ENCODE measurements around the gene ANAPC7. TPM values are rescaled to one million over a fixed set of nuclear protein-coding genes. Genes with fewer than 3 reads are reported as not detected.
"Not testable (repeated sequence)": the region's sequence is repeated elsewhere in the genome, so short reads cannot be mapped to it uniquely, and the experiment has no call there.

ANAPC7 gene
- total RNA-seq, 1 experiment from 2014 or later, result 62.4 TPM

DNA sequence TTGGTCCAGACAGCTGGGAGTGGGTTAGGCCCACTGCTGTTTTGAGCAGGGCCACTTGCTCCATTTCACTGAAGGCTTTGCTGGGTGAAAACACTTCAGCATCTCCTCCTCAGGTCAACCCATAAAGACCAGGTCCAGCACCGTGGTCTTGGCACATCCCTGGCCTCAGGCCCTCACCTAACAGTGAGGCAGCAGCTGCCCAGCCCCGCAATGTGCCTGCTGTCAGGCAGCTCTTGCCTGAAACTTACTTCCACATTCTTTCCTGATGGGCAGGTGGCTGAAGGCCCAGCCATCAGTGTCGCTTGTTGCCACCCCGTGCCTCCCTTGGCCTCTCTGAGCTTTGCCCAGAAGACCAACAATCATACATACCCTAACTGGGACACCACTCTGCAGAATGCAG, 54.4 kb downstream of the ANAPC7 start:
- H3K27me3 ChIP-seq (replicated peaks), result no peaks in the 10 kb centered on the region
- no peak for DNase-seq (ENCODE audit: low read depth in 1 of 2, low spot score in 2 of 2)
- peaks cover under 1% of the 10 kb centered on the region; the same call in 1 of the 2 replicates for H3K4me1 ChIP-seq (replicated peaks)
- H3K36me3 ChIP-seq, result peaks cover 75% of the 10 kb centered on the region
- no peaks in the 10 kb centered on the region for H3K9me3 ChIP-seq (replicated peaks)
- H3K27ac ChIP-seq, result no peak overlapping the region
- no peak overlapping the region for H3K4me3 ChIP-seq

DNA sequence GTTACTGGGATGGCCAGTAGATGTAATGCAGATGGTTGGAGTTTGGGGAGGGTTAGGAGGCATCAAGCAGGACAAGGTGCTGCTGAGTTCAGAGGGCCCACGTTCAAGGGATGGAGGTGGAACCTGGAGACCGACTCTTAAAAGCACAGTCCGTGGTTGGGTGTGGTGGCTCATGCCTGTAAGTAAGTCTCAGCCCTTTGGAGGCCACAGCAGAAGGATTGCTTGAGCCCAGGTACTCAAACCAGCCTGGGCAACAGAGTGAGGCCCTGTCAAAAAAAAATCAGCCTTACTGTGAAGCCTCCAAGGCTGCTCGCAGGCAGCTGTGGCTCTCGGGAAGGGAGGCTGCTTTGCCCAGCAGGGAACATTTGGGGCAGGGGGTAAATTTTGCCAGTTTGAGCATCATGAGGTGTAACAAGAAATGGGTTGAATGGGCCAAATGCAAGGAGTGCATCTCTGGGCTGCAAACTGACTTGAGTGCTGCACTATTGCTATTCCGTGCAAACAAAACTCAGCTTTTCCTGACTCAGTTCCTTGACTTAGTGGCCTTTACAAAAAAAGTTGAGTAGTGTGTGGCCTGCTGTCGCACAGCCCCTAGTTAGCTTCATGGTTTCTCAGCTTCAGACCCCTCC, 55.0 kb downstream of the ANAPC7 start:
- H3K9me3 ChIP-seq (replicated peaks), result no peaks in the 10 kb centered on the region
- DNase-seq (ENCODE audit: low read depth in 1 of 2, low spot score in 2 of 2), result no peak
- H3K27ac ChIP-seq, result no peak overlapping the region
- H3K27me3 ChIP-seq (replicated peaks), result no peaks in the 10 kb centered on the region
- no peak overlapping the region for H3K4me3 ChIP-seq
- no peaks in the 10 kb centered on the region for H3K4me1 ChIP-seq (replicated peaks)
- H3K36me3 ChIP-seq, result peaks cover 81% of the 10 kb centered on the region

DNA sequence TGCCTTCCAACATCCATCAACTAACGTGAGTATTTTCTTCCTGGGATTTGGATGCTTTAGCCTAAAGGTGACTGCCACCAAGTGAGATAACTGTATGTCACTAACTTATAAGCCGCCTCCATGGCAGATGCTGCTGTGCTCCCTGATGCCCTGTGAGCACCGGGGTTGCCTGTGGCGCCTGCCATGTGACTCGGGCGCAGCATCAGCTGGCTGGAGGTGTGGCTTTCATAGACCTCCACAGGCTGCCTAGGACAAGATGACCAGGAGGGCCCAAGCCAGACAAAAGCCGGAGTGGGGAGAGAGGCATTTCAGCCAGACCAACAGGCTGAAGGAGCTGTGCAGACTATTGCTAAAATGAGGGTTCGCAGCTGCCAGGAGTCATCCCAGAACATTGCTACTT, 55.7 kb downstream of the ANAPC7 start:
- Histone ChIP-seq H3K27me3 (replicated peaks) (no peaks in the 10 kb centered on the region), H3K36me3 (peaks cover 85% of the 10 kb centered on the region), H3K27ac (no peak overlapping the region), H3K9me3 (replicated peaks) (no peaks in the 10 kb centered on the region), H3K4me3 (no peak overlapping the region), H3K4me1 (replicated peaks) (no peaks in the 10 kb centered on the region)
- DNase-seq (ENCODE audit: low read depth in 1 of 2, low spot score in 2 of 2), result no peak

DNA sequence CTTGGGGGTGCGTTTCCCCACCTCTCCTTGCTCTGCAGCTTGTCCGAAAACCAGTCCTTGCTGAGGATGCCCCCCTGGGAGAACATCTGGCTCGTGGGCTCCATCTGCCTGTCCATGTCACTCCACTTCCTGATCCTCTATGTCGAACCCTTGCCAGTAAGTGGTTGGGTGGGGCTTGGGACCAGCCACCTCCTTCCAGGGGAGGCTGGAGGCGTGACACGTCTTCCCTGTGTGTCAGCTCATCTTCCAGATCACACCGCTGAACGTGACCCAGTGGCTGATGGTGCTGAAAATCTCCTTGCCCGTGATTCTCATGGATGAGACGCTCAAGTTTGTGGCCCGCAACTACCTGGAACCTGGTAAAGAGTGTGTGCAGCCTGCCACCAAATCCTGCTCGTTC, 57.5 kb downstream of the ANAPC7 start:
- Histone ChIP-seq H3K27ac (no peak overlapping the region), H3K4me3 (no peak overlapping the region), H3K36me3 (peaks cover 98% of the 10 kb centered on the region), H3K4me1 (replicated peaks) (no peaks in the 10 kb centered on the region), H3K9me3 (replicated peaks) (no peaks in the 10 kb centered on the region), H3K27me3 (replicated peaks) (no peaks in the 10 kb centered on the region)
- DNase-seq (ENCODE audit: low read depth in 1 of 2, low spot score in 2 of 2), result no peak

DNA sequence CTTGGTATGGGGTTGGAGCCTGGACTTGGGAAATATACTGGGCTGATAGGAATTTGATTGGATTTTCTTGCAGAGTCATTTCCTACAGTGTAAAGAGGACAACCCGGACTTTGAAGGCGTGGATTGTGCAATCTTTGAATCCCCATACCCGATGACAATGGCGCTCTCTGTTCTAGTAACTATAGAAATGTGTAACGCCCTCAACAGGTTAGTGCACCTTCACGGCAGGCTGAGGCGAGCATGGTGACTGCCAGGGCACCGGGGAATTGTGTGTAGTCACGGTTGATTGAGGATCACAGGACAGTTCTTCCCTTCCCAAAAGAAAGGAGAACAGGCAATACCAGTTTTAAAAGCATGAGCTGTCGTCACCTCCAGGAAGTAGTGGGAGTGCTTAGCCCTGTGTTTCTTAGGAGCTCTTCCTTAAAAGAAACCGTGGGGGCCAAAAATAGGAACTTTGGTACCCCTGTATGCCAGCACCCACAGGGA, 58.3 kb downstream of the ANAPC7 start:
- H3K4me1 ChIP-seq (replicated peaks), result no peaks in the 10 kb centered on the region
- H3K36me3 ChIP-seq, result peaks cover 98% of the 10 kb centered on the region
- no peak overlapping the region for H3K4me3 ChIP-seq
- H3K9me3 ChIP-seq (replicated peaks), result no peaks in the 10 kb centered on the region
- DNase-seq (ENCODE audit: low read depth in 1 of 2, low spot score in 2 of 2), result no peak
- no peaks in the 10 kb centered on the region for H3K27me3 ChIP-seq (replicated peaks)
- H3K27ac ChIP-seq, result no peak overlapping the region

DNA sequence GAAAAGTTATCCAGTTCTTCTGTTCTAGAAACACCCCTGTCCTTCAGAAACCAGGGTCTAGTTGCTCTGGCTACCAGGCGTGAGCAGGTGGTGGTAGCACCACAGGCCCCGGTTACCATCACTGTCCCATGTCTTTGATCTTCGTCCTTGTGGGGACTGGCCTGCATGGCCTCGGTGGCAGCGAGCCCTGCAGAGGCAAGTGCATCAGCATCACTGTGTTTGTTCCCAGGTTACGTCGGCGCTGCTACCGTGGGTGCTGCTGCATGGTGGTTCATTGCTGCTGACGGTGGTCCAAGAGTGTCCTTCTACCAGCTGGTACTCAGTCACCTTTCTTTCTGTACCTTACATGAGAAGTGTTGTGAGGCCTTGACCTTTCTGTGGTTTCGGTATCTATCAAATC, 58.9 kb downstream of the ANAPC7 start:
- no peaks in the 10 kb centered on the region for H3K4me1 ChIP-seq (replicated peaks)

DNA sequence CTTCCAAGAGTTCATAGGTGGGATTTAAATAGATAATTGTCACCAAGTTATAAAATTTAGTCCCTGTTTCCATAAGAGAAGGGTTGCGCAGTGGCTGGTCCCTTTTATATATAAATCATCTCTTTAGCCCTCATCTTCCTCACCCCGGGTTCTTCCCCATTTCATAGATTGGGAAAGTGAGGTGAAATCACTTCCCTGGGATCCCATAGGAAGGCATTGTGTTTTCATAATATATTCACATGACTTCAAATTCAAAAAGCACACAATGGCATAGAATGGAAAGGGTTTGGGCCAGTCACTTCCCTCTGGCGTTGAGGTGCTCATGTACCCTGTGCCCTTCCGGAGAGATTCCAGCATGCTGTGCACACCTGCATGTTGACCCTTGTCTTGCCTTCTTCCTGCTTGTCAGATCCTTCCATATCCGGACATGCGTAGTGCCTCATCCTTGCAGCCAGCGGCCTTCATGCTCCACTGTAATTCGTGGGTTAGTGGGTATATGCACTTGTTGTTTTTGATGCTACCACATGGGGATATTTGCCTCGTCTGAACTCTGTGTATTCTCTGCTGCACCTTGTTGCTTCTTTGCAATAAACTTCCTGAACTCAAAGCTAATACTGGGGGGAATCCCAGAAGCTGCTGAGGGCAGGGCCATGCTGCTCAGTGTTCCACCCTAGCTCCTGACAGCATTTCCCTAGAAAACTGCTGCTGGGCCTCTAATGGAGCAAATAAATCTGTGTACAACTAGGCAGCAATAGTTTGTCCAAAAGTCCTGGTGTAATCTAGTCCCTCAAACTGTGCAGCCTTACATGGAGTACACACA, 59.6 kb downstream of the ANAPC7 start:
- Histone ChIP-seq H3K27ac (no peak overlapping the region), H3K4me3 (no peak overlapping the region), H3K36me3 (peaks cover 98% of the 10 kb centered on the region), H3K9me3 (replicated peaks) (no peaks in the 10 kb centered on the region), H3K4me1 (replicated peaks) (no peaks in the 10 kb centered on the region), H3K27me3 (replicated peaks) (no peaks in the 10 kb centered on the region)
- no peak for DNase-seq (ENCODE audit: low read depth in 1 of 2, low spot score in 2 of 2)

More for the DNA sequence above, 58.9 kb downstream of the ANAPC7 start:
- no peak for DNase-seq (ENCODE audit: low read depth in 1 of 2, low spot score in 2 of 2)
- Histone ChIP-seq H3K36me3 (peaks cover 98% of the 10 kb centered on the region), H3K9me3 (replicated peaks) (no peaks in the 10 kb centered on the region), H3K27ac (no peak overlapping the region), H3K4me3 (no peak overlapping the region), H3K27me3 (replicated peaks) (no peaks in the 10 kb centered on the region)

DNA sequence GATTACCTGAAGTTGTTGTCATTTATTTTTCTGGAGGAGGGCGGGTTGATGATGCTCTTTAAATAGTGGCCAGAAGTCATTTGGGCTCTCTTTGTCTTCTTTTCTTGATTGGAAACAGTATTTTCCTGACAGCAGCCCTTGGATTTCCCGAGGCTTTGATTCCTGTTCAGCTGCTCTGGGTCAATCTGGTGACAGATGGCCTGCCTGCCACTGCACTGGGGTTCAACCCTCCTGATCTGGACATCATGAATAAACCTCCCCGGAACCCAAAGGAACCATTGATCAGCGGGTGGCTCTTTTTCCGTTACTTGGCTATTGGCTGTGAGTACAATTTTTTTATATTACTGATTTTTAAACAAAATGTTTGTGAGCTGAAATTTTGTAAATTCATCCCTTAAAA, 60.4 kb downstream of the ANAPC7 start:
- H3K36me3 ChIP-seq, result peaks cover 98% of the 10 kb centered on the region
- no peak overlapping the region for H3K4me3 ChIP-seq
- no peaks in the 10 kb centered on the region for H3K27me3 ChIP-seq (replicated peaks)
- H3K27ac ChIP-seq, result no peak overlapping the region
- DNase-seq (ENCODE audit: low read depth in 1 of 2, low spot score in 2 of 2), result no peak
- no peaks in the 10 kb centered on the region for H3K4me1 ChIP-seq (replicated peaks)
- no peaks in the 10 kb centered on the region for H3K9me3 ChIP-seq (replicated peaks)

DNA sequence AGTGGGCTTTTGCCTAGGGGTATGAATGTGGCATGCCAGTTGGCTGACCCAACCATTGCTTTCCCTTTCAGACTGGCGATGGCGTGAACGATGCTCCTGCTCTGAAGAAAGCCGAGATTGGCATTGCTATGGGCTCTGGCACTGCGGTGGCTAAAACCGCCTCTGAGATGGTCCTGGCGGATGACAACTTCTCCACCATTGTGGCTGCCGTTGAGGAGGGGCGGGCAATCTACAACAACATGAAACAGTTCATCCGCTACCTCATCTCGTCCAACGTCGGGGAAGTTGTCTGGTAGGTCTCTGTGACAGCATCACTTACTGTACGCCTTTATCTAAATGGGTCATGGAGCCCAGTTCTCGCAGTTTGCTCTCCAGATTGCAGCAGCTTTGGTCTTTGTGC, 61.4 kb downstream of the ANAPC7 start:
- Histone ChIP-seq H3K9me3 (replicated peaks) (no peaks in the 10 kb centered on the region), H3K27ac (no peak overlapping the region), H3K27me3 (replicated peaks) (no peaks in the 10 kb centered on the region), H3K36me3 (peaks cover 98% of the 10 kb centered on the region), H3K4me1 (replicated peaks) (no peaks in the 10 kb centered on the region), H3K4me3 (no peak overlapping the region)
- no peak for DNase-seq (ENCODE audit: low read depth in 1 of 2, low spot score in 2 of 2)

DNA sequence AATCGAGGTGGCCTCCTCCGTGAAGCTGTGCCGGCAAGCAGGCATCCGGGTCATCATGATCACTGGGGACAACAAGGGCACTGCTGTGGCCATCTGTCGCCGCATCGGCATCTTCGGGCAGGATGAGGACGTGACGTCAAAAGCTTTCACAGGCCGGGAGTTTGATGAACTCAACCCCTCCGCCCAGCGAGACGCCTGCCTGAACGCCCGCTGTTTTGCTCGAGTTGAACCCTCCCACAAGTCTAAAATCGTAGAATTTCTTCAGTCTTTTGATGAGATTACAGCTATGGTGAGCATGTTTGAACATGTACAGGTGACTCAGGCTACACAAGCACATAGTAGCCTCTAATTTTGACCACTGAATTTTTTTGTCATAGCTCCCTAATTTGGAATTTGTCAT, 62.8 kb downstream of the ANAPC7 start:
- Histone ChIP-seq H3K27me3 (replicated peaks) (no peaks in the 10 kb centered on the region), H3K27ac (no peak overlapping the region), H3K4me3 (no peak overlapping the region), H3K4me1 (replicated peaks) (no peaks in the 10 kb centered on the region), H3K36me3 (peaks cover 100% of the 10 kb centered on the region), H3K9me3 (replicated peaks) (no peaks in the 10 kb centered on the region)
- DNase-seq (ENCODE audit: low read depth in 1 of 2, low spot score in 2 of 2), result no peak

DNA sequence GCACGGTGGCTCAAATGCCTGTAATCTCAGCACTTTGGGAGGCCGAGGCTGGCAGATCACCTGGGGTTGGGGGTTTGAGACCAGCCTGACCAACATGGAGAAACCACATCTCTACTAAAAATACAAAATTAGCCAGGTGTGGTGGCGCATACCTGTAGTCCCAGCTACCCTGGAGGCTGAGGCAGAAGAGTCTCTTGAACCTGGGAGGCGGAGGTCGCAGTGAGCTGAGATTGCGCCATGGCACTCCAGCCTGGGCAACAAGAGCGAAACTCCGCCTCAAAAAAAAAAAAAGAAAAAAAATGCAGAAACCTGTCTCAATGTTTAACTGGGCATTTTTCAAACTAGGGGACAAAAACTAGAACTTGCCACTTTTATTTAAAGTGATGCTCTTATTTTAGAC, 63.2 kb downstream of the ANAPC7 start:
- DNase-seq (ENCODE audit: low read depth in 1 of 2, low spot score in 2 of 2); H3K4me1 ChIP-seq (replicated peaks); H3K27me3 ChIP-seq (replicated peaks); H3K9me3 ChIP-seq (replicated peaks); H3K27ac ChIP-seq; H3K4me3 ChIP-seq: not testable (repeated sequence)
- H3K36me3 ChIP-seq, result peaks cover 100% of the 10 kb centered on the region

DNA sequence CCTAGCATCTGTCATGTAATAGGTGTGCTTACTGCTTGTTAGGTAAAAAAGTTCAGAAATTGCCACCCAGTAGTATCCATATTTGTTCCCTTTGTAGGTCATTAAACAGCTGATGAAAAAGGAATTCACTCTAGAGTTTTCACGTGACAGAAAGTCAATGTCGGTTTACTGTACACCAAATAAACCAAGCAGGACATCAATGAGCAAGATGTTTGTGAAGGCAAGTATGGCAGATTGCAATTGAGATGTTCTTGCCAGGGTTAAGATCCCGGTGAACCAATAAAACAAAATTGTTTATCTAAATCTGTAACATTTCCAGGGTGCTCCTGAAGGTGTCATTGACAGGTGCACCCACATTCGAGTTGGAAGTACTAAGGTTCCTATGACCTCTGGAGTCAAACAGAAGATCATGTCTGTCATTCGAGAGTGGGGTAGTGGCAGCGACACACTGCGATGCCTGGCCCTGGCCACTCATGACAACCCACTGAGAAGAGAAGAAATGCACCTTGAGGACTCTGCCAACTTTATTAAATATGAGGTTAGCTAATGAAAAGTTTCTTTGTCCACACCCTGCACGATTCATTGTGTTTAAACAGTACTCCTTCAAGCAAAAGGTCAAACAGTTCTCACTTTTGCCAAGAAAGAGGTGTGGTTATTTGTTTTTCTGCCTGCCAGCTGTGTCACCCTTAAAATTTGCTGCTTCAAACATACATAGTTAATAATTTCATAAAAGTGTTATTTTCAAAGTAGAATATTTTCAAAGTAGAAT, 64.1 kb downstream of the ANAPC7 start:
- no peak overlapping the region for H3K4me3 ChIP-seq
- no peaks in the 10 kb centered on the region for H3K4me1 ChIP-seq (replicated peaks)
- no peak for DNase-seq (ENCODE audit: low read depth in 1 of 2, low spot score in 2 of 2)
- no peaks in the 10 kb centered on the region for H3K27me3 ChIP-seq (replicated peaks)
- H3K9me3 ChIP-seq (replicated peaks), result no peaks in the 10 kb centered on the region
- no peak overlapping the region for H3K27ac ChIP-seq
- H3K36me3 ChIP-seq, result peaks cover 100% of the 10 kb centered on the region

DNA sequence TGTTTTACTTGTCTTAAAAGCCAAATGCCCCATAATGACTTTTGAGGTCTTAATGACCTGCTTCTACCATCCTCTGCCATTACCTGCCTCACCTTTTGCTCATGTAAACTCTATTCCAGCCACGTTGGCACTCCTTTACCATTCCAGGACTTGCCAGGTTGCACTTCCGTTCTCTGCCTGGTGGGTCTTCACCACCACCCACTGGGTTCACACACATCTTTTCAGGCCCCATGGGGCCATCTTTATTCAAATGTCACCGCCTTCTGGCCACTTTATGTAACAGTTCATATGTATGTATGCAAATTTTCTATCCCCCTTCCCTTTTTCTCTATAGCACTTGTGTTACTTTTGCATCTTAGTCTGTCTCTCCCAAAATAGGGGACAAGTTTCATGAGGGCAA, 64.8 kb downstream of the ANAPC7 start:
- no peak overlapping the region for H3K4me3 ChIP-seq
- no peak for DNase-seq (ENCODE audit: low read depth in 1 of 2, low spot score in 2 of 2)
- no peaks in the 10 kb centered on the region for H3K27me3 ChIP-seq (replicated peaks)
- H3K9me3 ChIP-seq (replicated peaks), result no peaks in the 10 kb centered on the region
- H3K27ac ChIP-seq, result no peak overlapping the region
- H3K36me3 ChIP-seq, result peaks cover 100% of the 10 kb centered on the region
- no peaks in the 10 kb centered on the region for H3K4me1 ChIP-seq (replicated peaks)

Measured in SJSA1 (cell line).